Panc1 (cell line): Measurements from ENCODE around the gene SCNN1B.

Experiments used
- CTCF ChIP-seq: fragments of 450-650 bp; IDR thresholded peaks from 2 replicates; pipeline ENCODE4 v1.5.1; 2017; ENCODE audit warnings: mild to moderate bottlenecking
- POLR2AphosphoS5 ChIP-seq: IDR thresholded peaks from 2 replicates; pipeline ENCODE4 v1.6.1; 2012; ENCODE audit warnings: mild to moderate bottlenecking, low read depth, low read length, moderate library complexity
- REST ChIP-seq, 2 experiments: IDR thresholded peaks; 2 replicates each; pipeline ENCODE4 v1.6.1; 2011 to 2012; ENCODE audit warnings: low read depth in 2 of 2, control low read depth in 1 of 2, low read length in 1 of 2, mild to moderate bottlenecking in 1 of 2, moderate library complexity in 1 of 2; ENCODE audit not compliant: insufficient read depth in 1 of 2
- TCF7L2 ChIP-seq: IDR thresholded peaks from 2 replicates; pipeline ENCODE4 v1.6.1; 2011; ENCODE audit warnings: mild to moderate bottlenecking, low read depth, low read length, inconsistent platforms

- TF ChIP-seq CTCF (no peak), TCF7L2 (no peak), REST (IDR thresholded peaks at IDR 0.05; ENCODE audit: insufficient read depth in 1 of 2, low read depth in 2 of 2, low read length in 1 of 2) (no peak), POLR2AphosphoS5 (no peak)
Observed at GRCh38 chr16:23278031-23278430, 24.1 kb upstream of the SCNN1B start.
